Liver (tissue), 9 donors: ENCODE measurements around the gene TUT7. TPM values are rescaled to one million over a fixed set of nuclear protein-coding genes. Genes with fewer than 3 reads are reported as not detected.

ENCODE experiments used
- DNase-seq: peaks from one replicate; pipeline ENCODE4 v3.0.0-alpha.2; 2017; ENCODE audit warnings: low spot score
- H3K27ac ChIP-seq, 2 donors: one replicate each; pipeline ENCODE4 v1.7.0; 2013; ENCODE audit warnings: inconsistent platforms in 2 of 2, low read length in 2 of 2, control low read depth in 1 of 2, low read depth in 1 of 2, mild to moderate bottlenecking in 1 of 2
- H3K27me3 ChIP-seq, 4 donors: one replicate each; pipeline versions ENCODE4 v1.6.1 to v1.7.0; 2013; ENCODE audit warnings: low read length in 3 of 4, inconsistent platforms in 1 of 4, mild to moderate bottlenecking in 1 of 4, moderate library complexity in 1 of 4; ENCODE audit not compliant: control insufficient read depth in 4 of 4, insufficient read depth in 4 of 4
- H3K36me3 ChIP-seq, 4 donors: one replicate each; pipeline versions ENCODE4 v1.6.1 to v1.7.0; 2013; ENCODE audit warnings: low read length in 3 of 4, mild to moderate bottlenecking in 3 of 4, low read depth in 1 of 4, moderate library complexity in 1 of 4; ENCODE audit not compliant: control insufficient read depth in 4 of 4, insufficient read depth in 3 of 4
- H3K4me1 ChIP-seq, 4 donors: one replicate each; pipeline versions ENCODE4 v1.6.1 to v1.7.0; 2013; ENCODE audit warnings: low read length in 3 of 4, mild to moderate bottlenecking in 3 of 4, moderate library complexity in 1 of 4; ENCODE audit not compliant: control insufficient read depth in 4 of 4, insufficient read depth in 4 of 4
- H3K4me3 ChIP-seq, 3 donors: one replicate each; pipeline versions ENCODE4 v1.6.1 to v1.7.0; 2013; ENCODE audit warnings: low read length in 3 of 3, control low read depth in 1 of 3, low read depth in 1 of 3, mild to moderate bottlenecking in 1 of 3
- H3K9ac ChIP-seq, 2 donors: one replicate each; pipeline ENCODE4 v1.7.0; 2013; ENCODE audit warnings: low read length in 2 of 2, mild to moderate bottlenecking in 2 of 2, moderate library complexity in 2 of 2, control low read depth in 1 of 2, low read depth in 1 of 2
- H3K9me3 ChIP-seq, 4 donors: one replicate each; pipeline versions ENCODE4 v1.6.1 to v1.7.0; 2013; ENCODE audit warnings: low read length in 3 of 4; ENCODE audit not compliant: control insufficient read depth in 4 of 4
- ATF3 ChIP-seq: IDR thresholded peaks from 2 replicates; pipeline ENCODE4 v1.6.1; 2016; ENCODE audit warnings: antibody characterized with exemption
- CTCF ChIP-seq: fragments of 150-350 bp; IDR thresholded peaks from 2 replicates; pipeline ENCODE4 v1.5.1; 2017; ENCODE audit warnings: improper control_type of control experiment, low read depth, low read length; ENCODE audit not compliant: missing input control
- EGR1 ChIP-seq, 2 donors: IDR thresholded peaks; 2 replicates each; pipeline ENCODE4 v1.6.1; 2016 to 2018; ENCODE audit warnings: antibody characterized with exemption in 2 of 2, low read depth in 2 of 2
- FOXA1 ChIP-seq: IDR thresholded peaks from 2 replicates; pipeline ENCODE4 v1.6.1; 2016; ENCODE audit warnings: antibody characterized with exemption
- FOXA2 ChIP-seq: IDR thresholded peaks from 2 replicates; pipeline ENCODE4 v1.6.1; 2016; ENCODE audit warnings: antibody characterized with exemption
- GABPA ChIP-seq, 2 donors: IDR thresholded peaks in 1 of 2; conservative IDR thresholded peaks in 1 of 2; 2 replicates each; pipeline ENCODE4 v1.6.1; 2016; ENCODE audit warnings: antibody characterized with exemption in 2 of 2, mild to moderate bottlenecking in 1 of 2, moderate library complexity in 1 of 2
- HNF4A ChIP-seq, 2 donors: conservative IDR thresholded peaks; 2 replicates each; pipeline ENCODE4 v1.6.1; 2016; ENCODE audit warnings: antibody characterized with exemption in 2 of 2, mild to moderate bottlenecking in 2 of 2
- HNF4G ChIP-seq: IDR thresholded peaks from 2 replicates; pipeline ENCODE4 v1.6.1; 2016; ENCODE audit warnings: antibody characterized with exemption
- JUND ChIP-seq, 2 donors: IDR thresholded peaks; 2 replicates each; pipeline ENCODE4 v1.6.1; 2016; ENCODE audit warnings: antibody characterized with exemption in 2 of 2
- MAX ChIP-seq: IDR thresholded peaks from 2 replicates; pipeline ENCODE4 v1.6.1; 2016; ENCODE audit warnings: antibody characterized with exemption
- NR2F2 ChIP-seq: IDR thresholded peaks from 2 replicates; pipeline ENCODE4 v1.6.1; 2016; ENCODE audit warnings: antibody characterized with exemption
- REST ChIP-seq: IDR thresholded peaks from 2 replicates; pipeline ENCODE4 v1.6.1; 2016; ENCODE audit warnings: antibody characterized with exemption, mild to moderate bottlenecking
- RXRA ChIP-seq, 2 donors: IDR thresholded peaks; 2 replicates each; pipeline ENCODE4 v1.6.1; 2017 to 2018; ENCODE audit warnings: antibody characterized with exemption in 2 of 2, mild to moderate bottlenecking in 1 of 2
- SP1 ChIP-seq: IDR thresholded peaks from 2 replicates; pipeline ENCODE4 v1.6.1; 2018; ENCODE audit warnings: antibody characterized with exemption, mild to moderate bottlenecking
- TAF1 ChIP-seq: conservative IDR thresholded peaks from 2 replicates; pipeline ENCODE4 v1.6.1; 2016; ENCODE audit warnings: antibody characterized with exemption, mild to moderate bottlenecking
- YY1 ChIP-seq: IDR thresholded peaks from 2 replicates; pipeline ENCODE4 v1.6.1; 2016; ENCODE audit warnings: antibody characterized with exemption, mild to moderate bottlenecking
- ZBTB33 ChIP-seq: IDR thresholded peaks from 2 replicates; pipeline ENCODE4 v1.6.1; 2016; ENCODE audit warnings: antibody characterized with exemption
- WGBS: extraction: QIAGEN DNeasy Blood & Tissue Kit; methylation state at CpG from one replicate; pipeline ENCODE4 v1.1.7; 2013; 5-methylcytosine and 5-hydroxymethylcytosine counted together
- polyA plus RNA-seq, 2 donors: library from polyadenylated mRNA; stranded (reverse) in 1 of 2; unstranded in 1 of 2; fragments of 200-250 nt in 1 of 2; fragments of >200 nt in 1 of 2; fragmentation: Nextera tagmentation in 1 of 2; extraction: Ambion mirVana in 1 of 2; gene quantifications; one replicate each; pipeline versions ENCODE4 v1.2.1 to v1.2.3, GENCODE V29; 2013 to 2015
- total RNA-seq, 2 donors: library from RNA; depleted of rRNA; stranded (reverse); fragments of >200 nt; gene quantifications; one replicate each; pipeline ENCODE4 v1.2.3, GENCODE V29; 2014
- donor health status: healthy.
- donor health status: healthy.
- donor health status: healthy.
- donor health status: healthy.
- donor health status: healthy.

TUT7 gene
- total and polyA plus RNA-seq, 4 donors = 10.7 to 34.6 (median 15.9) TPM

- WGBS = 87% methylated on average over 4 of the region's 4 CpGs
These were observed 1.6 kb upstream of the TUT7 start for GRCh38 chr9:86355814-86356213.

GRCh38 chr9:86354818-86355309, 654 bp upstream of the TUT7 start:
- Histone ChIP-seq H3K36me3 (peaks cover 0 to 4% (median 0%) of the 10 kb centered on the region in 4 donors), H3K9me3 (no peaks in the 10 kb centered on the region), H3K9ac (peak overlapping the region; percentile 81 to 83), H3K27ac (peak overlapping the region; percentile 75 to 98), H3K4me1 (peaks cover 4 to 27% (median 17%) of the 10 kb centered on the region in 4 donors), H3K4me3 (peak overlapping the region; percentile 62 to 89 (median 75)), H3K27me3 (no peaks in the 10 kb centered on the region)
- DNase-seq = no peak
- 4% methylated on average over 24 of the region's 24 CpGs for WGBS
- peak; percentile 3 for TF ChIP-seq TAF1
- no peak for TF ChIP-seq RXRA (IDR thresholded peaks at IDR 0.05)

More at GRCh38 chr9:86355814-86356213, 1.6 kb upstream of the TUT7 start:
- H3K27me3 ChIP-seq = no peaks in the 10 kb centered on the region
- DNase-seq = no peak
- H3K4me1 ChIP-seq = peaks cover 2 to 22% (median 12%) of the 10 kb centered on the region in 4 donors
- no peak overlapping the region for H3K4me3 ChIP-seq
- H3K9ac ChIP-seq = no peak overlapping the region
- peaks cover 0 to 4% (median 0%) of the 10 kb centered on the region in 4 donors for H3K36me3 ChIP-seq
- H3K9me3 ChIP-seq = no peaks in the 10 kb centered on the region
- TF ChIP-seq HNF4A (conservative IDR thresholded peaks at IDR 0.05) (no peak), YY1 (no peak), TAF1 (no peak), ZBTB33 (no peak), REST (no peak), HNF4G (no peak), MAX (no peak), RXRA (IDR thresholded peaks at IDR 0.05) (no peak), ATF3 (no peak), FOXA2 (no peak), JUND (IDR thresholded peaks at IDR 0.05) (no peak), NR2F2 (no peak), FOXA1 (no peak)
- no peak overlapping the region for H3K27ac ChIP-seq

- Histone ChIP-seq H3K9me3 (no peaks in the 10 kb centered on the region), H3K27me3 (no peaks in the 10 kb centered on the region), H3K4me1 (peaks cover 4 to 33% (median 20%) of the 10 kb centered on the region in 4 donors), H3K9ac (peak overlapping the region; percentile 77 to 98), H3K4me3 (peak overlapping the region; percentile 64 to 93 (median 75)), H3K27ac (peak overlapping the region; percentile 75 to 98), H3K36me3 (peaks cover 0 to 4% (median 0%) of the 10 kb centered on the region in 4 donors)
- under 1% methylated on average over 14 of the region's 14 CpGs for WGBS
- DNase-seq = no peak
- TF ChIP-seq SP1 (no peak), FOXA2 (no peak), YY1 (no peak), CTCF (no peak), NR2F2 (no peak), GABPA (IDR thresholded peaks at IDR 0.05 in 1 of 2, conservative IDR thresholded peaks at IDR 0.05 in 1 of 2) (no peak), HNF4A (conservative IDR thresholded peaks at IDR 0.05) (no peak), TAF1 (no peak), EGR1 (IDR thresholded peaks at IDR 0.05; ENCODE audit: low read depth in 2 of 2) (no peak), ZBTB33 (no peak), FOXA1 (no peak), ATF3 (no peak)
These were observed 577 bp downstream of the TUT7 start for GRCh38 chr9:86353655-86354010.
